Stimulated activated CD8-positive, alpha-beta memory T cell treated with anti-CD3 and anti-CD28 coated beads, Interleukin-12 subunit alpha, Interleukin-12 subunit beta, amount 100 ng/mL, for 4 hours (primary cell): ENCODE data around the gene OR11A1.

Experiments used
- DNase-seq: peaks from one replicate; pipeline ENCODE4 v3.0.0-alpha.2; 2020; ENCODE audit warnings: low read depth

The OR11A1 gene

DNA sequence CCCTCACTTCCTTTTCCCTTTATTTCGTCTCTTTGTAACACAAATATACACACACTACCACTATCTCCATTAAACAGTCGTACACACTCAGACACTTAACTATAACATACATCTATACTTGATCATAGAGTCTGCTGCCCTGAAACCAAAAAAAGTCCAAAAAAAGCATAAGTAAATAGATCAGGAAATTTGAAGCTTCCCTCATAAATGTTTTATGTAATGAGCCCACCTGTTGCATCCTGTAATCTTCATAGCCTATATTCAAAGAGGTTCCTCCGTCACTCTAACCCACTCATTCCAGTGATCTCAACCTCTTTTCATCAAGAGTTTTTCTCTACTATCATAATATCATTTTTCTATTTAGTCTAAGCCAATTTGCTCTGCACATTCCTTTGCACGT, 68.3 kb downstream of the OR11A1 start:
- DNase-seq = no peak

DNA sequence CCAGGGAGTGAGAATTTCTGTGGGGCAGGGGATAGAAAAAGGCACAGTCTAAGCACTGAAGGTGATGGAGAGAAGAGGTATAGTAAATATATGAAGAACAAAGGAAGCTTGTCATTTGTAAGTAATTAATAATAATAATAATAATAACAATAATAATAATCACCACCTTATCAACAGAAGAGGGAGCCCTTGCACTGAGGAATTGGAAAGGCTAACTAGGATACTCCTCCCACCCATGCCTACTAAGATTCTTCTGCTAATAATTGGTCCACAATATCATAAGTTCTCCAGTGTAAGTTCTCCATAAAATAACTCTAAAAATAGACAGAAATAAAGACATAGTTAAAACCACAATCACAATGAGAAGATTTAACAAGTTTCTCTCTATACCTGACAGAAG, 80.9 kb downstream of the OR11A1 start:
- DNase-seq = no peak
